B cell (primary cell): ENCODE data around the gene ZNF181. TPM values are rescaled to one million over a fixed set of nuclear protein-coding genes. Genes with fewer than 3 reads are reported as not detected.

Source experiments
- ATAC-seq: fragments of 200-7000 bp; cut with Tn5 transposase; one replicate; pipeline ENCODE4 v1.10.0; 2021; ENCODE audit warnings: low read depth, mild to moderate bottlenecking, moderate number of reproducible peaks, moderate library complexity
- CTCF ChIA-PET: fragments of 350-600 bp; sonication (Branson Sonifier 250); formaldehyde crosslinking; loops from one replicate; lab custom pipeline; 2021; ENCODE audit warnings: antibody characterized with exemption, inconsistent platforms; lab: Charles Lee
- POLR2A ChIA-PET: fragments of 350-600 bp; sonication (Branson Sonifier 250); formaldehyde crosslinking; loops from one replicate; lab custom pipeline; 2021; ENCODE audit warnings: antibody characterized with exemption; lab: Charles Lee
- DNase-seq: peaks from one replicate; pipeline ENCODE4 v3.0.0; 2013
- H2AFZ ChIP-seq: 2 replicates; pipeline ENCODE4 v1.6.1; 2012; ENCODE audit warnings: mild to moderate bottlenecking, low read depth, low read length; ENCODE audit not compliant: insufficient read depth, poor library complexity, severe bottlenecking
- H3K27ac ChIP-seq, 2 donors: 1 replicate in 1 of 2; 2 replicates in 1 of 2; pipeline ENCODE4 v1.5.1; 2012 to 2013; ENCODE audit warnings: low read length in 2 of 2, mild to moderate bottlenecking in 2 of 2, moderate library complexity in 1 of 2
- H3K27me3 ChIP-seq, 4 experiments: fragments of 200-600 bp in 1 of 4; sonication (generic) in 1 of 4; replicated peaks in 1 of 4; 1 replicate in 2 of 4; 2 replicates in 2 of 4; pipeline versions ENCODE4 v1.6.1 to v1.7.0; 2013 to 2016; ENCODE audit warnings: low read length in 3 of 4, mild to moderate bottlenecking in 2 of 4, mixed read lengths in 1 of 4, moderate library complexity in 1 of 4; ENCODE audit not compliant: insufficient read depth in 4 of 4, control insufficient read depth in 3 of 4; ENCODE audit errors: control extremely low read depth in 1 of 4
- H3K36me3 ChIP-seq, 2 experiments: replicated peaks in 1 of 2; 1 replicate in 1 of 2; 2 replicates in 1 of 2; pipeline versions ENCODE4 v1.6.1 to v1.7.1; 2013; ENCODE audit warnings: low read length in 1 of 2; ENCODE audit not compliant: insufficient read depth in 2 of 2, control insufficient read depth in 1 of 2; ENCODE audit errors: control extremely low read depth in 1 of 2, extremely low read depth in 1 of 2
- H3K4me1 ChIP-seq, 2 donors: fragments of 200-600 bp in 1 of 2; sonication (generic) in 1 of 2; 1 replicate in 1 of 2; 2 replicates in 1 of 2; pipeline versions ENCODE4 v1.5.1 to v1.6.1; 2013 to 2017; ENCODE audit warnings: low read length in 2 of 2; ENCODE audit not compliant: control insufficient read depth in 2 of 2, insufficient read depth in 2 of 2
- H3K4me2 ChIP-seq: replicated peaks from 2 replicates; pipeline ENCODE3; 2012; ENCODE audit warnings: mild to moderate bottlenecking, low read depth, low read length; ENCODE audit not compliant: poor library complexity, severe bottlenecking
- H3K4me3 ChIP-seq, 5 experiments: fragments of 200-600 bp in 1 of 5; sonication (generic) in 1 of 5; 1 replicate in 3 of 5; 2 replicates in 2 of 5; pipeline versions ENCODE4 v1.5.1 to v1.7.0; 2011 to 2016; ENCODE audit warnings: low read length in 4 of 5, mild to moderate bottlenecking in 4 of 5, low read depth in 2 of 5, control low read depth in 1 of 5, moderate library complexity in 1 of 5; ENCODE audit not compliant: insufficient read depth in 1 of 5; ENCODE audit errors: control extremely low read depth in 1 of 5, extremely low read depth in 1 of 5
- H3K79me2 ChIP-seq: fragments of 200-600 bp; sonication (generic); one replicate; pipeline ENCODE4 v1.6.0; 2016; ENCODE audit warnings: low read length; ENCODE audit not compliant: control insufficient read depth, insufficient read depth
- H3K9ac ChIP-seq: fragments of 200-600 bp; sonication (generic); 2 replicates; pipeline ENCODE4 v1.6.1; 2017; ENCODE audit warnings: mild to moderate bottlenecking, low read length, moderate library complexity
- H3K9me3 ChIP-seq, 3 donors: one replicate each; pipeline versions ENCODE4 v1.6.1 to v1.7.1; 2013; ENCODE audit warnings: low read length in 2 of 3; ENCODE audit not compliant: control insufficient read depth in 2 of 3, insufficient read depth in 1 of 3; ENCODE audit errors: control extremely low read depth in 1 of 3
- H4K20me1 ChIP-seq: 2 replicates; pipeline ENCODE4 v1.6.0; 2012; ENCODE audit warnings: mild to moderate bottlenecking, low read length; ENCODE audit not compliant: insufficient read depth, control insufficient read depth, poor library complexity, severe bottlenecking
- H3K27ac Mint-ChIP-seq: one replicate; pipeline ENCODE4 v1.8.0; 2021; ENCODE audit warnings: mixed read lengths
- H3K27me3 Mint-ChIP-seq: one replicate; pipeline ENCODE4 v1.8.0; 2021; ENCODE audit warnings: mixed read lengths
- H3K4me1 Mint-ChIP-seq: one replicate; pipeline ENCODE4 v1.8.0; 2021; ENCODE audit warnings: mixed read lengths
- H3K4me3 Mint-ChIP-seq: one replicate; pipeline ENCODE4 v1.8.0; 2021; ENCODE audit warnings: mixed read lengths
- H3K9me3 Mint-ChIP-seq: one replicate; pipeline ENCODE4 v1.8.0; 2022; ENCODE audit warnings: mixed read lengths; ENCODE audit not compliant: insufficient read depth
- CTCF ChIP-seq: fragments of 200-600 bp; IDR thresholded peaks from one replicate; pipeline ENCODE4 v1.8.0; 2022; ENCODE audit warnings: antibody characterized with exemption, mild to moderate bottlenecking
- EZH2 ChIP-seq: IDR thresholded peaks from 2 replicates; pipeline ENCODE4 v1.6.1; 2012; ENCODE audit warnings: borderline replicate concordance, low read depth, mild to moderate bottlenecking, moderate library complexity, low read length; ENCODE audit not compliant: insufficient read depth, poor library complexity, severe bottlenecking
- WGBS: methylation state at CpG from one replicate; pipeline ENCODE4 v1.1.5; 2013; ENCODE audit warnings: missing lambda C conversion rate; ENCODE audit not compliant: insufficient coverage; 5-methylcytosine and 5-hydroxymethylcytosine counted together
- intact Hi-C: fragments of 100-400 bp; cut with micrococcal nuclease; formaldehyde crosslinking; loops from one replicate; pipeline ENCODE4 v1.10.0; 2022
- polyA plus RNA-seq: library from polyadenylated mRNA; depleted of rRNA; stranded (reverse); fragments of >200 nt; gene quantifications from 2 replicates; pipeline ENCODE4 v1.2.3, GENCODE V29; 2012
- total RNA-seq, 2 donors: library from RNA; stranded (reverse); fragments of 120-200 nt in 1 of 2; gene quantifications; 1 replicate in 1 of 2; 2 replicates in 1 of 2; pipeline versions ENCODE4 v1.2.3 to v1.2.4, GENCODE V29; 2013 to 2022

ZNF181 gene
- total and polyA plus RNA-seq, 2 donors (not counting 1 experiment from before 2014, with no cell fraction given) = 11.7 to 13.8 TPM

DNA sequence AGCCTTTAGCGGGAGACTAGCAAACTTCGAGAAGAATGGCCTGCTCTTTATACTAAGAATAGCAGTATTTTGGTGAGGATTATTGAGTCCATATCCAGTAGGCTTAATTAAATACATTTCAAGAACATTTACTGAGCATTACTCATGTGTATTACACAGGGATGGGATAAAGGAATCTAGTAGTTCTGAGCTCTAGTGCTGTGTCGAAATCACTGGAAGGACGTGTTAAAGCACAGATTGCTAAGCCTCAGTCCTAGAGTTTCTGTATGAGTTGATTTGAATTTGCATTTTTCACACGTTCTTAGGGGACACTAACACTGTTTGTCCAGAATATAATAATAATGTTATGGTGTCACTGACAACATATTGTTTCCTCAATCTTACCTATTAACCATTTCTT lies 47.6 kb upstream of the ZNF181 start:
- Mint-ChIP-seq H3K9me3 (peaks cover 21% of the 10 kb centered on the region), H3K4me3 (no peak overlapping the region), H3K27me3 (peaks cover 4% of the 10 kb centered on the region), H3K27ac (no peak overlapping the region), H3K4me1 (no peaks in the 10 kb centered on the region)
- no CpG with 5 or more reads among the region's 5 CpGs for WGBS
- intact Hi-C loops = no loop called here
- no peak for DNase-seq
- Histone ChIP-seq H2AFZ (no peak overlapping the region), H3K79me2 (no peaks in the 10 kb centered on the region), H3K9me3 (peaks cover 12 to 40% (median 13%) of the 10 kb centered on the region in 3 donors), H3K4me2 (no peak overlapping the region), H3K9ac (no peak overlapping the region), H3K27ac (no peak overlapping the region), H3K4me3 (no peak overlapping the region), H3K4me1 (no peaks in the 10 kb centered on the region), H4K20me1 (no peaks in the 10 kb centered on the region), H3K27me3 (no peaks in the 10 kb centered on the region), H3K36me3 (peaks cover 4 to 28% of the 10 kb centered on the region in 2 experiments)
- ChIA-PET CTCF (no interaction called here), POLR2A (no interaction called here)
- TF ChIP-seq EZH2 (no peak), CTCF (no peak)
- ATAC-seq = no peak

- H3K27me3 Mint-ChIP-seq = peaks cover 7% of the 10 kb centered on the region
- peaks cover 21% of the 10 kb centered on the region for H3K9me3 Mint-ChIP-seq
- CTCF ChIA-PET = no interaction called here
Measured at GRCh38 chr19:34687348-34687747, 46.7 kb upstream of the ZNF181 start.

More at GRCh38 chr19:34687348-34687747, 46.7 kb upstream of the ZNF181 start:
- Histone ChIP-seq H3K4me3 (no peak overlapping the region), H3K9me3 (peaks cover 9 to 35% (median 10%) of the 10 kb centered on the region in 3 donors), H2AFZ (no peak overlapping the region), H3K27ac (no peak overlapping the region), H3K9ac (no peak overlapping the region), H3K27me3 (peaks cover 0 to 2% (median 0%) of the 10 kb centered on the region in 4 experiments), H3K4me2 (no peak overlapping the region), H4K20me1 (no peaks in the 10 kb centered on the region), H3K4me1 (no peaks in the 10 kb centered on the region), H3K36me3 (peaks cover 4 to 21% of the 10 kb centered on the region in 2 experiments), H3K79me2 (no peaks in the 10 kb centered on the region)
- Mint-ChIP-seq H3K4me3 (no peak overlapping the region), H3K27ac (no peak overlapping the region), H3K4me1 (no peaks in the 10 kb centered on the region)
- WGBS = 92% methylated on average over 1 of the region's 2 CpGs
- intact Hi-C loops = no loop called here
- TF ChIP-seq EZH2 = no peak
- POLR2A ChIA-PET = no interaction called here
- ATAC-seq (no peak), DNase-seq (no peak)
